Peyer's patch (tissue), 4 donors: Measurements from ENCODE around the gene CHST15. TPM values are rescaled to one million over a fixed set of nuclear protein-coding genes. Genes with fewer than 3 reads are reported as not detected.
A peak's percentile ranks its signal among the peaks of the same experiment; 100 is the strongest.

Experiments
- DNase-seq, 3 donors: peaks; one replicate each; pipeline ENCODE4 v3.0.0-alpha.2; 2017 to 2019
- H3K27ac ChIP-seq, 4 donors: fragments of 200-600 bp; sonication (generic); one replicate each; pipeline ENCODE4 v1.5.1; 2016 to 2019
- H3K27me3 ChIP-seq, 2 donors: fragments of 200-600 bp; sonication (generic); one replicate each; pipeline ENCODE4 v1.5.1; 2019
- H3K36me3 ChIP-seq, 3 donors: fragments of 200-600 bp; sonication (generic); one replicate each; pipeline ENCODE4 v1.5.1; 2016 to 2019
- H3K4me1 ChIP-seq, 4 donors: fragments of 200-600 bp; sonication (generic); one replicate each; pipeline ENCODE4 v1.5.1; 2016 to 2019
- H3K4me3 ChIP-seq, 4 donors: fragments of 200-600 bp; sonication (generic); 1 replicate in 3 of 4; 2 replicates in 1 of 4; pipeline ENCODE4 v1.5.1; 2016 to 2019; ENCODE audit warnings: mild to moderate bottlenecking in 1 of 4
- H3K9me3 ChIP-seq, 4 donors: fragments of 200-600 bp; sonication (generic); one replicate each; pipeline ENCODE4 v1.5.1; 2016 to 2019; ENCODE audit warnings: mild to moderate bottlenecking in 1 of 4
- CTCF ChIP-seq, 6 experiments: fragments of 450-650 bp in 4 of 6; fragments of 200-600 bp in 2 of 6; sonication (generic) in 1 of 6; IDR thresholded peaks; one replicate each; pipeline ENCODE4 v1.5.1; 2017 to 2019; ENCODE audit warnings: antibody characterized with exemption in 6 of 6, mild to moderate bottlenecking in 3 of 6, moderate library complexity in 1 of 6
- POLR2A ChIP-seq, 2 donors: fragments of 450-650 bp; IDR thresholded peaks; one replicate each; pipeline ENCODE4 v1.5.1; 2017; ENCODE audit warnings: antibody characterized with exemption in 2 of 2, mild to moderate bottlenecking in 2 of 2, moderate library complexity in 2 of 2
- total RNA-seq, 4 donors: library from RNA; depleted of rRNA; stranded (reverse); fragments of >200 nt; gene quantifications; one replicate each; pipeline ENCODE4 v1.1.0, GENCODE V29; 2016

Gene CHST15
- total RNA-seq, 4 donors from 2014 or later = 3.9 to 55.3 (median 10.9) TPM

DNA sequence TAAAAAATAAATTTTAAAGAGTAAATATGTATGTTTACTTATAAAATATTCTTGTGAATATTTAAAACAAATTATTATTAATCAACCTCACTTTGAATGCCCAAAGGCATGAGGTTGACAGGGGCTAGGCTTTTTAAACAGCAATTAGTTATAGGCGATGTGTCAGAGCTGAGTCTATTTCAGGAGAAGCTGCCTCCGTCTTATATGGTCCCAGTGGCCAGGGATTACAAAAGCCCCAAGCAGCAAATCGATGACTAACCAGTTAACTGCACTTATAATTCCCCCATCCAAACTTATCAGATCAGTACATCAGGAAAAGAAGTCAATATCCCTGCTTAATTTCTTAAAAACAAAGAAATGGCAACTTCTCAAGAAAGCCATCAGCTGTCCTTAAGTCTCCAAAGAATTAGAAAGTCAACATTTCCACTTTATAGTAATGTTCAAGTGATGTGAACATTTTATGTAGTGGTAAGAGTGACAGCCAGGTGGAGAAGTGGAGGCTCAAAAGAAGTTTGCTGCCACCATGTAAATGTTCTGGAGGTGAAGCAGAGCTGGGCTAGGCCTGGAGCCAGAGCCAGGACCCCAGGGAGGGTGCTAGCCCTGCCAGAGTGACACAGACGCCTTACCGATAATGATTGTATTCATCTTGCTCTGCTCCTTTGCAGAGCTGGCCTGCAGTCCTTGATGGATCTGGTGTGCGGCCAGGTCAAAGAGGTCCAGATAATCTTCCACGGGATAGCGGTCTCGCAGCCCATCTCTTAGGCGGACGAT lies 51.5 kb downstream of the CHST15 start:
- H3K27ac ChIP-seq = peak overlapping the region in 1 of 4 donors; percentile 61
- no peak for DNase-seq
- H3K36me3 ChIP-seq = peaks cover 0 to 4% (median 0%) of the 10 kb centered on the region in 3 donors
- no peaks in the 10 kb centered on the region for H3K27me3 ChIP-seq
- no peak overlapping the region for H3K4me3 ChIP-seq
- TF ChIP-seq POLR2A (IDR thresholded peaks at IDR 0.05) = no peak
- TF ChIP-seq CTCF (IDR thresholded peaks at IDR 0.05) = no peak
- no peaks in the 10 kb centered on the region for H3K9me3 ChIP-seq
- H3K4me1 ChIP-seq = peaks cover 0 to 3% (median 0%) of the 10 kb centered on the region in 4 donors

GRCh38 chr10:124040451-124041188 lies 52.8 kb downstream of the CHST15 start:
- Histone ChIP-seq H3K27me3 (no peaks in the 10 kb centered on the region), H3K9me3 (no peaks in the 10 kb centered on the region), H3K4me1 (peaks cover 0 to 11% (median under 1%) of the 10 kb centered on the region in 4 donors), H3K4me3 (no peak overlapping the region), H3K36me3 (peaks cover 0 to 6% (median 0%) of the 10 kb centered on the region in 3 donors), H3K27ac (no peak overlapping the region)
- TF ChIP-seq POLR2A (IDR thresholded peaks at IDR 0.05) (no peak), CTCF (IDR thresholded peaks at IDR 0.05) (no peak)
- no peak for DNase-seq

DNA sequence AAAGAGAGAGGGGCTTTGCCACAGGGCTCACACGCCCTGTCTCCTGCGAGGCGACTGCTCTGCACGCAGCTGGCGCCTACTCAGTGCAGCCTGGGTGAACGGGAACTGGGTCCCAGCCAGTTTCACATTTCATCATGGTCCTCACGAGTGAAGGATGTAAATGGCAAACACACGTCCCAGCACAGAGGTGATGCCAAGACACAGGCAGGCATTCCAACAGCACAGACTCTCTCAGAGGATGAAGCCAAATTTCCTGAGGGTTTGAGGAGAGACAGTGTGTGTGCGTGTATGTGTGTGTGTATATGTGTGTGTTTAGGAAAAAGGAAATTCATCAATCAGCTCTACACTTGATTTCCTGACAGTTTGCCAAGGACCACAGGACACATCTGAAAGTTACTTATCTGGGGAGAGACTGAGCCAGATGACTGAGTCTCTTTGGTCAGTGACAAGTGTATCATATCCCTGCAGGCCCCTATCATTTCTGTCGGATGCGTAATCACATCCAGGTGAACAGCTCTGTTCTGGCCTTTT lies 53.9 kb downstream of the CHST15 start:
- Histone ChIP-seq H3K27me3 (no peaks in the 10 kb centered on the region), H3K4me1 (peaks cover 0 to 20% (median 6%) of the 10 kb centered on the region in 4 donors), H3K36me3 (peaks cover 0 to 6% (median 0%) of the 10 kb centered on the region in 3 donors), H3K9me3 (no peaks in the 10 kb centered on the region), H3K27ac (no peak overlapping the region), H3K4me3 (no peak overlapping the region)
- no peak for DNase-seq
- TF ChIP-seq CTCF (IDR thresholded peaks at IDR 0.05) (no peak), POLR2A (IDR thresholded peaks at IDR 0.05) (no peak)

- Histone ChIP-seq H3K4me3 (no peak overlapping the region), H3K4me1 (peaks cover 0 to 18% (median 13%) of the 10 kb centered on the region in 4 donors), H3K9me3 (no peaks in the 10 kb centered on the region), H3K36me3 (peaks cover 0 to 6% (median 0%) of the 10 kb centered on the region in 3 donors), H3K27ac (peak overlapping the region in 1 of 4 donors; percentile 88), H3K27me3 (no peaks in the 10 kb centered on the region)
- DNase-seq = no peak
- no peak for TF ChIP-seq CTCF (IDR thresholded peaks at IDR 0.05)
- no peak for TF ChIP-seq POLR2A (IDR thresholded peaks at IDR 0.05)
These were observed 55.6 kb downstream of the CHST15 start for GRCh38 chr10:124037784-124038183.

DNA sequence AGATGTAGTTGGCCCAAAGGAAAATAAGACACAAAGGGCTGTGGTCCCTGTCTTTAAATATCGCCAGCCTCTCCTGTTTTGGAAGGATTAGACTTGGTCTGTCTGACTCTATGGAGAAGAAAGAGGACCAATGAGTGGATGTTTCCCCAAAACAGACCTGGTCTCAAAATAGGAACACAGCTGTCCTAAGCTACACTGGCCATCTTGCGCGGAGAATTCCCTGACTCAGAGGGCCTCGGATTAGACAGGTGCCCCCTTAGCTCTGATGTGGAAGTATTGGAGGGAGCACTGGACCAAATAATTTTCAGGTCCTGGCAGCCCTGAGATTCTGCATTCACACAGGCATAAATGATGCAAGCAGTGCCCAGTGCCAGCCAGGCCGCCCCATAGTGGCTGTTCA lies 56.1 kb downstream of the CHST15 start:
- no peak for TF ChIP-seq POLR2A (IDR thresholded peaks at IDR 0.05)
- no peaks in the 10 kb centered on the region for H3K27me3 ChIP-seq
- peaks cover 0 to 20% (median 13%) of the 10 kb centered on the region in 4 donors for H3K4me1 ChIP-seq
- no peaks in the 10 kb centered on the region for H3K9me3 ChIP-seq
- no peak overlapping the region for H3K4me3 ChIP-seq
- H3K27ac ChIP-seq = peak overlapping the region in 1 of 4 donors; percentile 88
- no peak for DNase-seq
- H3K36me3 ChIP-seq = peaks cover 0 to 6% (median 0%) of the 10 kb centered on the region in 3 donors
